GM18870 (cell line): ENCODE measurements around the gene GPS1.
"Not testable (repeated sequence)": the region's sequence is repeated elsewhere in the genome, so short reads cannot be mapped to it uniquely, and the experiment has no call there.

ENCODE experiments used
- ATAC-seq: cut with Tn5 transposase; IDR thresholded peaks from one replicate; pipeline ENCODE4 v1.9.1; 2021; ENCODE audit warnings: moderate library complexity; ENCODE audit not compliant: unreplicated experiment

The GPS1 gene

DNA sequence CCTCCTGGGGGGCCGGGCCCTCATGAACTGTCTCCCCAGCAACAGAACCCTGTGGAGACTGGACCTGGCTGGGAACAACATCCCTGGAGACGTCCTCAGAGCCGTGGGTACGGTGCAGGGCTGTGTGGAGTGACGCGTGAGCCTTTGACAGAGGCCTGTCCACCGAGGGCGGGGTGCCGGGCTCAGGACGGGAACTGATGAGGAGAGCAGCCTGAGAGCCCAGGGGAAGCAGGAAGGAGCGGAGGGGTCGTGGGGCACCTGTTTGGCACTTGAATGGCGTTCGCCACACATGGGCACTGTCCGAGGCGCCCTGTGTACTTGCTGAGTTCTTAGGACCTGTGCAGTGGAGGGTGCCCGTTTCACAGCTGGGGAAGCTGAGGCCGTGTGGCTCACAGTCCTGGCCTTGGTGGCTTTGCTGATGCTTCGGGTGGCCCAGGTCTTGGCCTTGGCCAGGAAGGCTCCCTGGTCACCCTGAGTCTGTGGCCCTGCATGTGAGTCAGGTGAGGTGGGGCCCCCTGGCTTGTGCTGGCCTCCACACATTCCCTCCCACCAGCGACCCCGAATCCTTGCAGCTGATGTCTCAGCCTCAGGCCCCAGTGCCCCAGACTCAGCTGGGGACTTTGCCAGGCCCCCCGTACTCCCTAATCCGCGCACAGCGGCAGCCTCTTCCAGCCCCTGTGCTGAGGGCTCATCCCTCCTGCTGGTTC, 26.1 kb upstream of the GPS1 start:
- ATAC-seq, result no peak

DNA sequence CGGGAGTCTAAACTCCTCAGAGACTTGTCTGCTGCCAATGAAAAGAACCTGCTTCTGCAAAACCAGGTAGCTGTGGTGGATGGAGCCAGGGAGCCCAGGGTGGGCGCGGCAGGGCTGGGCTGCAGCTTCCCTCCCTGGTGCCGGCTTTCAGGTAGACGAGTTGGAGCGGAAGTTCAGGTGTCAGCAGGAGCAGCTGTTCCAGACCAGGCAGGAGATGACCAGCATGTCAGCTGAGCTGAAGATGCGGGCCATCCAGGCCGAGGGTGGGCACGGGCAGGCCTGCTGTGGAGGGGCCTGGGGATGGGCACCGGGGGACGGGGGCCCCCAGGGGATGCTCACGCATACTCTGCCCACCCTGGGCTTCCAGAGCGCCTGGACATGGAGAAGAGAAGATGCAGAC, 23.5 kb upstream of the GPS1 start:
- ATAC-seq, result no peak

DNA sequence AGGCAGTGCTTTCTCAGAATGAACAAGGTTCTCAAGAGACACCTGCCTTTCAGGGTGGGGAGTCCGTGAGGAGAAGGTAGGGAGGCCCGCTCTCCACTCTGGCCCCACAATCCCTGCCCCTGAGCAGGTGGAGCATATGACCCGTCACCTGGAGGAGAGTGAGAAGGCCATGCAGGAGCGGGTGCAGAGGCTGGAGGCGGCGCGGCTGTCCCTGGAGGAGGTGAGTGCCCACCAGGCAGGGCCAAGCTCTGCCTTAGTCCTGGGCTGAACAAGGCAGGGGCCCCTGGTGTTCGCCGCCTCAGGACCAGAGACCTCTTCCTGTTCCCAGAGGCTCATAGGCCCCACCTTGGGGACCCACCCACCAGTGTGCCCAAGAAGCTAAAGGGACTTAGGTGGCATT, 22.7 kb upstream of the GPS1 start:
- ATAC-seq, result no peak

DNA sequence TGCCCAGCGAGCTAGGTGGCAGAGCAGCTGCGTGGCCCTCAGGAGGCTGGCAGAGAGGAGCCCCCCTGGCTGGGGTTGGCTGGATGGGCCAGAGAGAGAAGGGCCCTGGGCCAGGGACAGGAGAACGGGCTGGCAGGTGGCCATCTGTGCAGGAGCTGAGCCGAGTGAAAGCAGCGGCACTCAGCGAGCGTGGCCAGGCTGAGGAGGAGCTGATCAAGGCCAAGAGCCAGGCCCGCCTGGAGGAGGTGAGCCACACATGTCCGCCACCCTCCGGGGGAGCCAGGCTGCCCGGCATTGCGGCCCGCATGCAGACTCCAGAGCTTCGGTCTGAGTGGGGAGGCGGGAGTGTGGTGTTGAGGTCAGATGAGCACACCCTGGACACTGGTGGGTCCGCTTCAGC, 22.3 kb upstream of the GPS1 start:
- ATAC-seq, result no peak

DNA sequence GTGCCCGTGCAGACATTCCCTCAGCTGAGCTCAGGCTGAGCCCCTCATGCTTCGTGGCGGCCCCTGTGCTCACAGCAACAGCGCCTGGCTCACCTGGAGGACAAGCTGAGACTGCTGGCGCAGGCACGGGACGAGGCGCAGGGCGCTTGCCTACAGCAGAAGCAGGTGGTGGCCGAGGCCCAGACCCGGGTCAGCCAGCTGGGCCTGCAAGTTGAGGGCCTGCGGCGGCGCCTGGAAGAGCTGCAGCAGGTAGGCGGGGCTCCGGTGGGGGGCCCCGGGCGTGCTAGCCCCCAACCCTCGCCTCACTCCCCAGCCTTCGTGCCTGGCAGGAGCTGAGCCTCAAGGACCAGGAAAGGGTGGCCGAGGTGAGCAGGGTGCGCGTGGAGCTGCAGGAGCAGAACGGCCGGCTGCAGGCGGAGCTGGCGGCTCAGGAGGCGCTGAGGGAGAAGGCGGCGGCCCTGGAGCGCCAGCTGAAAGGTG, 21.7 kb upstream of the GPS1 start:
- ATAC-seq, result no peak

DNA sequence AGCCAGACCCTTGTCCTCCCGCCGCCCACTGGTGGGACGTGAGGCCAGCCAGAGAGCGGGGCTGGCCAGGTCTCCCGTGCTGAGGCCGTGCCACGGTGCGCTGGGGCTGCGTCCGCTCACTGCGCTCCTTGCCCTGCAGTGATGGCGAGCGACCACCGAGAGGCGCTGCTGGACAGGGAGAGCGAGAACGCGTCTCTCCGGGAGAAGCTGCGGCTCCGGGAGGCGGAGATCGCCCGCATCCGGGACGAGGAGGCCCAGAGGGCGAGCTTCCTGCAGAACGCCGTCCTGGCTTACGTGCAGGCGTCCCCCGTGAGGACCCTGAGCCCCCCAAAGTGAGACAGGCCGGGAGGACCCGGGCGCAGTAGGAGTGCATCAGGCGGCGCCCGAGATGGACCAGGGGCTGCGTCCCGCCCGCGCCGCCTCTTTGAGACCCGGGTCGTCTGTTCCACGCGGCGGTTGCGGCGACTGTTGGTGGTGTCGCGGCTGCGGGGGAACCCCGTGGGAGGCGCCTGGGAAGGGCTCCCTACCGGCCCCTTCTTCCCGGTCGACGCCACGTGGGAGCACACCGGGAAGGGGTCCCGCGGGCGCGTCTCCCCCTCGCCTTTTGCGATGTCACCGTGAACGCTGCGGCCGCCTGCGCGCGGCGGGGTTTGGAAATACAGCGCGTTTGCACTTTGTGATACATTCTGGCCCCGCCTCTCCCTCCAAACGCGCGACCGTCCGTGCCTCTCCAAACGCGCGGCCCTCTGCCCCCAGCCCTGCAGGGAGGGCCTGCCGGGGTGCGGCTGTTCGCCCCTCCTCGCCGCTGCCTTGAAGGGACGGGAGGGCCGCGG, 21.0 kb upstream of the GPS1 start:
- no peak for ATAC-seq

DNA sequence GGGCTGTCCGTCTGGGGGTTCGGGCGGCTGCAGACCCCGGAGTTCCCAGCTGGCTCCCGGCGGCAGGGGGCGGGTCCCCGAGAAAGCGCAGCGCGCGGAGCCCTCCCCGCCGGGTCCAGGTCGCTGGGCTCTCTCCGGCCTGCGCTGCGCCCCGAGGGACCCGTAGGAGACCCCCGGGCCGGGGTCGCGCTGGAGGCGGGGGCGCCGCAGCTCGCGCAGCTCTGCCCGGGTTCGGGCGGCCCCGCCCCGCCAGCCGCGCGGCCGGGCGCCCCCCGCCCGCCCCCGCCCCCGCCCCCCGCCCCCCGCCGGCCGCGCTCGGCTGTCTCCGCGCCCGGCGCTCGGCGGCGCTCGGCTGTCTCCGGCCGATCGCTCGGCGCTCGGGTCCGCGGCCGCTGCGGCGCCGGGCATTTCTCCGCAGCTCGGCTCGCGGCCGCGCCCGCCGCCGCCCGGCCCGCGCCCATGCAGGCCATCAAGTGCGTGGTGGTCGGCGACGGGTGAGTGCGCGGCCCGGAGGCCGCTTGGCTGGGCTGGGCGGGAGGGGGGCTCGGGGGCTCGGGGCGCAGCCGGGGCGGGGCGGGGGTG, 20.3 kb upstream of the GPS1 start, which contains the start of gene RAC3:
Gene RAC3 (plus strand): TSS at position 376 of the 582 bp plus-strand sequence. CDS start 84 bp downstream, at position 460.
- no peak for ATAC-seq

DNA sequence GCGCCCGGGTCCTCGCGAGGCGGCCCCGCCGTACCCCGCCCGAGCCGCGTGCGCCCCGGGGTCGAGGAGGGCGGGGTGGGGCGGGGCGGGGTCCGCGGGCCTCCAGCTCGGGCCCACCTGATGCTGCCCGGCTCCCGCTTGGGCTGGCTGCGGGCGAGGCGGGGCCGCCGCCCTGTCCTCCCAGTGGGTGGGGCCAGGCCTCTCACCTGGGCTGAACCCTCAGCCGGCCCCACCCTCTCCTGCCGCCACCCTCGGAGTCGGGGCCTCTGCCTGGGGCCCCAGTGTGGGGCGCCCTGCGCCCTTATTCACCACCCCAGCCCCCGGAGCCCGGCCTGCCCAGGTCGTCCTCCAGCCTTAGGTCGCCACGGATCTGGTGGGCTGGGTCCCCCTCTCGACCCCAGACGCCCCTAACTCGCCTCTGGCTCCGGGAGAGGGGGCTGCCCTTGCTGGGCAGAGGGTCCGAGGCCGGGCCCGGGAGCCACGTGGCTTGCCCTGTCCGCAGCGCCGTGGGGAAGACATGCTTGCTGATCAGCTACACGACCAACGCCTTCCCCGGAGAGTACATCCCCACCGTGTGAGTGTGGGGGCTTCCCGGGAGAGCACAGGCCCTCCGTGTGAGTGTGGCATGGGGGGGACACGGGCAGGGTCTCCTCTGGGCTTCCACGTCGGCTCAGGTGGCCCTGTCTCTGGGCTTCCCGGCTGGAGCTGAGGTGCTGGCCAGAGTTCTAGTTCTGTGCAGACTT, 19.6 kb upstream of the GPS1 start:
- no peak for ATAC-seq

DNA sequence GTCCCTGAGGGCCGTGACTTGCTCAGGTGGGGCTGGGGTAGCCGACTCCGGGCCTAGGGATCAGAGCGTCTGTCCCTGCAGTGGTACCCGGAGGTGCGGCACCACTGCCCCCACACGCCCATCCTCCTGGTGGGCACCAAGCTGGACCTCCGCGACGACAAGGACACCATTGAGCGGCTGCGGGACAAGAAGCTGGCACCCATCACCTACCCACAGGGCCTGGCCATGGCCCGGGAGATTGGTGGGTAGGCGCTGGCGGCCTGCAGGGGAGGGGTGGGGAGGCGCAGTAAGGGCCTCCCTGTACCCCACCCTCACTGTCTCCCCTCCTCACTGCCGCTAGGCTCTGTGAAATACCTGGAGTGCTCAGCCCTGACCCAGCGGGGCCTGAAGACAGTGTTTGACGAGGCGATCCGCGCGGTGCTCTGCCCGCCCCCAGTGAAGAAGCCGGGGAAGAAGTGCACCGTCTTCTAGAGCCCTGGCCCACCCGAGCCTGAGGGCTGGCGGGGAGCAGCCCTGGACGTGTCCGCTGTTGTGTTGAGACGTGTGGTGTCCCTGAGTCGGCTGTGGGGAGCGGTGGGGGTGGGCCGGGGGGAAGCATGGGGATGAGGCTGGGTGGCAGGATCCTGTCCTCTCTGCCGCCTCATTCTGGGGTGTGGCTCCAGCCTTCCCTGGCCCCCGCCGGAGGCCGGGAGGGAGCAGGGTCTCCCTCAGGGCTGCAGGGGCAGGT, 18.2 kb upstream of the GPS1 start:
- no peak for ATAC-seq

DNA sequence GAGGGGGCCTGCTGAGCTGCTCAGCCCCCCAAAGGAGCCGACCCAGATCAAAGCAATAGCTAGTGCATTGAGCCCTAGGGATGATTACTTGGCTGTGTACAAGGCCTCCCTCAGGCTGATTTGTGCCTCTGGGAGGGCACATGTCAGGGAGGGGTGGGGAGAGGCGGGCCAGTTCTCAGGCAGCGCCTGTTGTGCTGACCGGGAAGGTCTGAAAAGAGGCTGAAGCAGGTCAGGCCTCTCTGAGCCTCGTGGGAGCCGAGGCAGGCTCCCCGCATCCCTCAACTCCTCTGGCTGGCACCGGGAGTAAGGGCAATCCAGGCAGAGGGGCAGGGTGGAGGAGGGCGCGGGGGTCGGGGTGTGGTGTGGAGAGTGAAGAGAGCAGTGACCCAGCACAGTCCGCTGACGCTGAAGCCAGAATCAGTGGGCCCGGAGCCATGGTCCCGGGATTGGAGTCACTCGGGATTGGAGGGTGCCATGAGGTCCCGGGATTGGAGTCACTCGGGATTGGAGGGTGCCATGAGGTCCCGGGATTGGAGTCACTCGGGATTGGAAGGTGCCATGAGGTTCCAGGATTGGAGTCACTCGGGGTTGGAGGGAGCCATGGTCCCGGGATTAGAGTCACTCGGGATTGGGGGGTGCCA, 17.2 kb upstream of the GPS1 start:
- no peak for ATAC-seq

DNA sequence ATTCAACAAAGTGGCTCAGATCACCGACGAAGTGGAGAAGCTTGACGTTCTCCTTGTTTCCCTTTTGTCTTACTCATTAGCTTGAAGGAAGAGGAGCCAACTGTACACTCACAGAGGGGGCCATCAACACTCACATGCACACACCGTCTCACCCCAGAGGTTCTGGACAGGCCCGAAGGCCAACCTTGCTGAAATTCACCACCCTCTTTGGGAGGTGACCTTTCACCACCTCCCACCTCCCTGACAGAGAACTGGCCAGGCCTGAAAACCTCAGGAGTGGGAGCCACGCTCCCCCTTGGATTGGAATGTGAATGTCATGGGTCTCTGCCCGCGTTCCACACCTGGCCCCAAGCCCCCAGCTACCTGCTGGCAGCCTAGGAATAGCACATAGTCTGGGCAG, 16.2 kb upstream of the GPS1 start:
- ATAC-seq, result no peak

DNA sequence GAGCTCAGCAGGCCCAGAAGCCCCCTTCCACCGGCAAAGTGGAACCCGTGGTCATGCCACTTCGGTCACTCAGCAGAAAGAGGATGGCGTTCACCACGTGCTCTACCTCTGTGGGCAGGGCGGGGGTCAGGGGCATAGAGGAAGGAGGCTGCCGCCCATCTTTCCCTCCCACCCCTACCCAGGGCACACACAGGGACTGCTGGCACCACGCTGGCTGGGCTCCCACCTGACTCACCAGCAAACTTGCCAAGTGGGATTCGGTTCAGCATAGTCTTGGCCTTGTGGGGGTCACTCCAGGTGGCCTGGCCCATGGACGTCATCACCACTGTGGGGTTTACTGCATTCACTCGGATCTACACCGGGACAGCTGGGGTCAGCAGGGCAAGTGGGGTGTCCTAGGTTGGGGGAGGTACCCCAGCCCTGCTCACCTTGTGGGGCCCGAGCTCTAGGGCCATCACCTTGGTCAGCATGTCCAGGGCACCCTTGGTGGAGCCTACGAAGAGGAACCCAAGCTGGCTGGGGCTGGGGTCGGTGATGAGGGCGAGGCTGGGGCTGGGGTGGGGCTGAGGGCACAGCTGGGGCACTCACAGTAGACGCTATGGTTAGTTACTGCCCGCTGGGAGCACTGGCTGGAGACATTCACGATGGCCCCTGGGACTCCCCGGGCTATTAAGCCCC, 15.6 kb upstream of the GPS1 start:
- no peak for ATAC-seq

DNA sequence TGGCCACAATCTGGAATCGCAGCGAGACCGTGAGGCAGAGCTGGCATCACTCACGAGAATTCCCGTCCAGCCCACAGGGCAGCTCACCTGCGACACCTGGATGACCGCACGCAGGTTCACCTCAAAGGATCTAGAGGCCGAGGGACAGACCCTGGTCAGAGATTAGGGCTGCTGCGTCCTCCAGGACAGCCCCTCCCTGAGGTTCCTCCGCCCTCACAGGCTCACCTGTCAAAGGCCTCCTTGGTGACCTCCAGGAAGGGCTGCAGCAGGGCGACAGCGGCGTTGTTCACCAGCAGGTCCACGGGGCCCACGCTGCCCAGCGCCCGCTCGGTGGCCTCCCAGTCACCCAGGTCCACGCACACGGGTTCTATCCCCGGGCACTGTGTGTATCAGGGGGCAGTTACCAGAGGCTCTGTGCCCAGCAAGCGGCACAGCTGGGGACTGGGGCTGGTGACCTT, 15.0 kb upstream of the GPS1 start:
- peak; percentile 13 for ATAC-seq

DNA sequence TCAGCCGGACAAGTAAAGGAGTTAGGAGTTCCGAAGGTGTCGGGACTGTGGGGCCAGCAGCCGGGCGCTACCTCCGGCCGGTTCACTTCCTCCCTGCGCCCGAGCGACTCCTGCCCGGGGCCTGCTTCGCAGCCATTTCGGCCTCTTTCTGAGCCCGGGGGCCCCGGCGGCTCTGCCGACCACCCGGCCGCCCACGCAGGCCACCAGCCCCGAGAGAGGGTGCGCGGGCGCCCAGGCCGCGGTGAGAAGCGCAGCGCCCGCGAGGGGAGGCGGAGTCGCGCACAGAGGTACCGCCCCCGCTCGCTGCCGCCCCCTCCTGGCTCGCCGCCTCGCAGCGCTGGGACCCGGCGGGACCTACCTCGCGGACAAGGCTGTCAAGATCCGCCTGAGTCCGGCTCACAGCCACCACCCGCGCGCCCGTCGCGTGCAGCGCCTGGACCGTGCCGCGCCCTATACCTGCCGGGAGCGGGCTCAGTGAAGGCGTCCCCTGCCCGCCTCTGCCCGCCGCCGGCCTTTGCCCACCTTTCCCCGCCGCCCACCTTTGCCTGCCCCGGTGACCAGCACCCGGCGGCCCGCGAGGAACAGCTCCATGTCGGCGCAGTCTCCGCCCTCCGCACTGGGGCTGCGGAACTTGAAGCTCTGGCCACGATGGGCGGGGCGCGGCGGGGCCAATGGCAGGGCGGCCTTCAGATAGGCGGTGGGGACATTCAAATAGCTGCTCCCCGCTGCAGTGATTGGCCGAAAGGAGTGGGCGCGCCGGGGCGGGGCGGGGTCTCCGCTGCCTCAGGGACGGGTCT, 14.4 kb upstream of the GPS1 start, which contains the start of gene DCXR:
Gene DCXR (minus strand): TSS at position 606 of the 797 bp plus-strand sequence. CDS start 15 bp downstream, at position 591.
- peak; percentile 81 for ATAC-seq

DNA sequence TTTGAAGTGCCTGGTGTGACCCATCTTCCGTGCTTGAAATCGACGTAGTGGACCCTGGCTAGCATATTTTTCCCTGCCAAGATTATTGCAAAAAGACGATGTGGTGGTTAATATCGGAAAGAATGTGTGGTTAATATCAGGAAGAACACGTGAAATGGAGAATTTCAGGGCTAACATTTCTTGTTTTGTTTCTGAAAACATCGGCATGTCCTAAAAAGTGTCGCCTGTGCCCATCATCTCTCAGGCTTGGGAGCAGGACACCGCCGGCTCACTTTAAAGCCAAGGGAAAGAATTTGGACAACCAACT, 13.9 kb upstream of the GPS1 start:
- ATAC-seq, result no peak

DNA sequence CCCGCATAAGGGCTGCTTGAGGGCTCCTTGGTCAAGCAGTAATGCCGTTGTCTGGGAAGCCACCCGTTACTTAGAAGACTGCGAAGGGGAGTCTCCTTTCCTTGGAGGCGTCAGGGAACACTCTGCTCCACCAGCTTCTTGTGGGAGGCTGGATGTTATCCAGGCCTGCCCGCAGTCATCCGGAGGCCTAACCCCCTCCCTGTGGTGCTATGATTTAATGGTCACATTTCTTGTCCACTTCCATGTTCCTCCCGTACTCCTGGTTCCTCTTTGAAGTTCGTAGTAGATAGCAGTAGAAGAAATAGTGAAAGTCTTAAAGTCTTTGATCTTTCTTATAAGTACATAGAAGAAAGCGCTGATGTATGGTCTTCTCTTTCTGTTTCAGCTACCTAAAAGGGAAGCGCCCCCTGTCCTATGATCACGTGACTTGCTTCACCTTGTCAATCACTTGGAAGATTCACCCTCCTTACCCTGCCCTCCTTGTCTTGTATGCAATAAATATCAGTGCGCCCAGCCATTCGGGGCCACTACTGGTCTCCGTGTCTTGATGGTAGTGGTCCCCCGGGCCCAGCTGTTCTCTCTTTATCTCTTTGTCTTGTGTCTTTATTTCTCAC, 12.8 kb upstream of the GPS1 start:
- ATAC-seq, result not testable (repeated sequence)

DNA sequence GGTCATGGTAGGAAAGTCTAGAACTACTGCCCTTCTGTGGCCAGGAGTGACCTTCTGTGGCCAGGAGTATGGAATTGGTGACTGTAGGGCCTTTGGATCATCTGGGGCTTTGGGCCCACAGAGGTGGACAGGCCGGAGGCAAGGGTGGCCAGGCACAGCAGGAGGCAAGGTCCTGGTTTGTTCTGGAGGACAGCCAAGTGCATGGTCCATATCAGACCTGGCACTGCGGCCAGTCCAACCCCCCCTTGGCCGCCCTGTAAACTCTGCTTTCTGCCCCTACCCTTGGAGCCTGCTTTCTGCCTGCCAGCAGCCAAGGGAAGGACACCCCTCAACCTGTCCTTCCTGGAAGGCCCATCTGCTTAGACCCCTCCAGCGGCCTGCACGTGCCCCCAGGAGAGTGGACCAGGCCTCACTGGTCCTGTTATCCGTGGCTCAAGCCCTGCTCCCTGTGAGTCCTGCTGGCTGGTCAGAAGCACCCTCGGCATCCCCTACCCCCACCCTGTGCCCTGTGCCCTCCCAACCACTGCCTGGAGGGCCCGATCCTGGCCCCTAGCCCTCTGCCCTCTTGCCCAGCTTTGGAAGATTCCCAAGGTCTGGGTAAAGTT, 11.9 kb upstream of the GPS1 start:
- ATAC-seq, result no peak
